GM21737 (cell line): ENCODE measurements around the gene TNPO3.
"Not testable (repeated sequence)": the region's sequence is repeated elsewhere in the genome, so short reads cannot be mapped to it uniquely, and the experiment has no call there.

Source experiments
- ATAC-seq: cut with Tn5 transposase; IDR thresholded peaks from one replicate; pipeline ENCODE4 v1.9.1; 2021; ENCODE audit warnings: mild to moderate bottlenecking, moderate library complexity; ENCODE audit not compliant: unreplicated experiment

Gene TNPO3

DNA sequence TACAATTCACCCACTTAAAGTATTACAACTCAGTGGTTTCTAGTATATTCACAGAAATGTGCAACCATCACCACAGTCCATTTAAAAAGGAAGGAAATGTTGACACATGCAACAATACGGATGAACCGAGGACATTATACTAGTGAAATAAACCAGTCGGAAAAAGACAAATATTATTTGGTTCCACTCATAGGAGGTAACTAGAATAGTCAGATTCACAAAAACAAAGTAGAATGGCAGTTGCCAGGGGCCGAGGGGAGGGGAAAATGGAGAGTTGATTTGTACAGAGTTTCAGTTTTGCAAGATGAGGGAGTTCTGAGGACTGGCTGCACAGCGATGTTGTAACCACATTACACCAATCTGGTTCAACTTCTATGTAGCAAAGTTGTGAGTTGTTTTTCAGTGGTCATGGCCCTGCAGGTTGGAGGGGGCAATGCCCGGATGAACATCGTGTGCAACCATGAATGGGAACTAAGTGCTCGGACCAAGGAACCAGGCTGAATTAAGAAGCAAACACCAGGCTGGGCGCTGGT is 17.6 kb upstream of the TNPO3 start:
- peak; percentile 58 for ATAC-seq

DNA sequence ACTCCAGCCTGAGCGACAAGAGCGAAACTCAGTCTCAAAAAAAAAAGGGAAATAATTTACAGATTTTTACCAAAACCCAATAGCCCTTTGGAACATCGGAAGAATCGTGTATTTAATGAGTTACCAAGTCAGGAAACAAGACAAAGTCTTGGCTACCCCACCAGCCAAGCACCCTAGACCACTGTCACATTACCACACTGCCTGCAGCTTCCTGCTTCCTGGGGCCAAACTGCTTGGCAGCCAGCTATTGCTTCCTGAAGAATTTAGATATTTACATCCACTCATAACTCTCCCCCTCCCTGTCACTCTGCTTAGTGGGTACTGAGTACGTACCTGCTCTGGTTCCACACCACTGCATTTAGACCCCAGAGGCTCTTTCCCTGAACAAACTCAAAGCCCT is 14.1 kb upstream of the TNPO3 start:
- ATAC-seq: no peak

DNA sequence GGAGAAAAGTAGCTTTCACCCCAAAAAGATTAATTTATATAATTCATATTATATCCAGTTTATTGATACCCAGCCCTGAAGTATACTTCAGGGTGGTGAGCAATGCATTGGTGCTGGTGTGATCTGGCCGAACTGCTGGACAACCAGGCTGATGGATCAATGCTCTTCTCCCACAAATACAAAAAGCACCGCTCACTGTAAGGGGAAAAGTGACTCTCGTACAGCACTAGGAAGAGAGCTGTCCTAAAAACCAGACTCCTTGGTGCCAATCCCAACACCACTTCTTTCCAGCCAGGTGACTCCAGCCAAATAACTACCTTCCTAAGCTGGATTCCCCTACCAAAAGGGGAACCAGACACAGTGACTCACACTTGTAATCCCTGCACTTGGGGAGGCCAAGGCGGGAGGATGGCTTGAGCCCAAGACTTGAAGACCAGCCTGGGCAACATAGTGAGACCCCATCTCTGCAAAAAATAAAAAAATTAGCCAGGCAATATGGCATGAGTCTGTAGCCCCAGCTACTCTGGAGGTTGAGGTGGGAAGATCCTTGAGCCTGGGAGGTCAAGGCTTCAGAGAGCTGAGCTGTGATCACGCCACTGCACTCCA is 13.1 kb upstream of the TNPO3 start:
- no peak for ATAC-seq

DNA sequence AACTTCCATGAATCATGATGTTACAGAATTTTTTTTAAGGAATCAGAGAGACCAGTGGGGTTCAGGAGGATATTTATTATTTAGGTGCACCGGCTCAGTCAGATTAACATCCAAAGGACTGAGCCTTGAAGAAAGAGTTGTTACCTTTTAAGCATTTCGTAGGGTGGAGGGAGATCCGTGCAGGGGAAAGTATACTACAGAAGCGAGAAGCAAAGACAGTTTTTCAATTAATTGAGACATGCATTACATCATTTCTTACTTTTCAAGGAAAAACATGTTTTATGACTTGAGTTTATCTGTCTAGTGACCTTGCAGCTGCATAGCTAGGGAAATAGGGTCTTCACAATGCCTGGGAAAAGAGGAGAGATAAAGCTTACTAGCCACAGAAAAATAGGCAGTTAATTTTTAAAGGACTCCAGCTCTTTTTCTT is 12.2 kb upstream of the TNPO3 start:
- not testable (repeated sequence) for ATAC-seq

DNA sequence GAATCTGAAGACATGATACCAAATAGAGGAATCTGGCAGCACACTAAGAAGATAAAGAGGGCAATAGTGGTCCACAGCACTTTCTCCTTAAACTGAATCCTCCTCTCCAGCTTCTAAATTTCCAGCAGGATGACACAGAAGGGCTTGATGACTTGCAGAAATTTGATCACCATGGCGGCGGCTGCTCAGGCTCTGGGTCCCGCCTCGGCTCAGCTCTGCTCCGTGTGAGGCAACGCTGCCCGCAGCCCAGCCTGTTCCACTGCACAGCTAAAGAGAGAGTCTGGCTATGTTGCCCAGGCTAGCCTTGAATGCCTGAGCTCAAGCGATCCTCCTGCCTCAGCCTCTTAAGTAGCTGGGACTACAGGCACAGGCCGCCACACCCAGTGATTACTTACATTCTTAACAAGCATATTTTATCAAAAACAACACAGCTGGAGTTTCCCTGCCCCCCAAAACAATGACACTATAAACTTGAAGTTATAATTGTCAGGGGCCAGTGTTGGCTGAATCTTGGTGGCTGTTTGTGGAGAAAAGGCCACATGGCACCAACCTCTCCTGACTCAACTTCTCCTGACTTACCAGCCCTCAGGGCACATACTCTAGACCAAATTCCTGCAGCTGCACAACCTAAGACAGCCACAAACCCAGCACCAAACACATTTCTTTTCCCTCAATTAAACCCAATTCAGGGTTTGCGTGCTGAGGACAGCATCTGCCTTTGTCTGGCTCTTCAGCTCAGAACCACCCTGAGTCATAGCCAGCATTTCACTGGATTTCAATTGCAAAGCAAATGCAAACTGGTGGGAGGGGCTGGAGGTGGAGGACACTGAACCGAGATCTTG is 11.6 kb upstream of the TNPO3 start:
- no peak for ATAC-seq

DNA sequence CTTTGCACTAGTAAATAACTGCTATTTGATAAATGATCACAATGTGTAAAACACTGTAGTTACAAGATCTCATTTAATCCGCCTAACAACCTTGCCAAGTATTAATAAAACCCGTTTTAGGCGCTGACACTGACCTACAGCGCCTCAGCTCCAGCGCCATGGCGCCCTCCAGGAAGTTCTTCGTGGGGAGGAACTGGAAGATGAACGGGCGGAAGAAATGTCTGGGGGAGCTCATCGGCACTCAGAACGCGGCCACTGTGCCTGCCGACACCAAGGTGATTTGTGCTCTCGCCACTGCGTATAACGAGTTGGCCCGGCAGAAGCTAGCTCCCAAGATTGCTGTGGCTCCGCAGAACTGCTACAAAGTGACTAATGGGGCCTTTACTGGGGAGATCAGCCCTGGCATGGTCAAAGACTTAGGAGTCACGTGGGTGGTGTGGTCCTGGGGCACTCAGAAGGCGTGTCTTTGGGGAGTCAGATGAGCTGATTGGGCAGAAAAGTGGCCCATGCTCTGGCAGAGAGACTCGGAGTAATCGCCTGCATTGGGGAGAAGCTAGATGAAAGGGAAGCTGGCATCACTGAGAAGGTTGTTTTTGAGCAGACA is 1.1 kb upstream of the TNPO3 start:
- ATAC-seq: no peak

DNA sequence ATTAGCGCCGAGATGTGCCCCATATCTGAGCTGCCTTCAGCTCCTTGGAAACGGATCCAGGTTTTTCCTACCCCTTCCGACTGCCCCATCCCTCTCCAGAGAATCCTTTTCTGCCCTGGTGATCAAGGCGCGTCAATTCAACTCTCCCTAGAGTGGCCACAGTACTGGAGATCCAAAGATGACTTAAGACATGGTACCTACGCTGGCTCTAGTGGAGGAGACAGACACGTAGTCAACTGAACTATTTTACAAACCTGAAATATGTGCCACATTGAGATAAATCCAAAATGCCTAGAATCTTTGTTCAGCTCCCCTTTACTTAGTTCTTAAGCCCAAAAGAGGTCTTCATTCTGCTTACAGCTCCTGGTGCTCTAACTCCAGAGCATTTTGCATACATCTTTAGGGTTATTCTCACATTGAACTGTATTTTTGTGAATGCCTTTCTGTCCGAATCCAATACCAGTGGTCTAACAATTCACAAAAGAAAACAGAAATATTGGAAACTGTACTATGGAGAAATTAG is 444 bp upstream of the TNPO3 start:
- ATAC-seq: peak; percentile 18

DNA sequence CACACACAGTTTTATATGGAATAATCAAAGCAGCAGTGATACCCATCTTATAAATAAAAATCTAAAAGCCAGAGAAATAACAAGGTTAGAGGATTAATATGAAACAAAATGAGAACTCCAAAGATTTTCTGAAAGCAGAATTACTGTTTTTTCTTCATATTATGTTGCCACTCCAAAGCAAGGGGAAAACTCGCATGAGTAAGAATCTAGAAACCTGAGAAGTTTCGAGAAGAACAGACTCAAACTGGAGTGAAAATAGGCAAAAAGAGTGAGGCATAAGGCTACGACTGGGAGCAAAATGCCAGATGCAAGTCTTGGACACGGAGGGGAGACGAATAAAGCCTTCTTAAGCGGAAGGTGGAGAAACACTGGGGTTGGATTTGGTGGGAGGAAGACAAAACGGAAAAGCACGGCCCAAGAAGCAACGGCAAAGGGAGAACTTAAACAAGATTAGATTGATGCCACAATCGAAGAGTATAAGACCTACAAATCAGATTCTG is 923 bp downstream of the TNPO3 start:
- ATAC-seq: no peak

DNA sequence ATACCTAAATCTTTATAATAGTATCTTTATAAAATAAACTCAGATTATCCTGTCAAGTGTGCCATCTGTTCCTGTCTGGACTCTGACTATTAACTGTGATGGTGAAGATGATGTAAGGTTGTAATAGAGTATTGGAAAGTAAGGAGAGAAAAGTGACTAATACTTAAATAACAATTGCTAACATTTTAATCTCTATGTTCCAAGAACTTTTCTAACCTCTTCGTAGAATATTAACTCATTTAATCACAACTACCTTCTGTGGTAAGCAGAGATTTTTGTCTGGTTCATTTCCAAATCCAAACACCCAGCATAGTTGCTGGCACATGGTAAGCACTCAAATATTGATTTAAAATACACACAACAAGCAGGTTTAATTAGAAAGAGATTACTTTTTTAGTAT is 2.5 kb downstream of the TNPO3 start:
- no peak for ATAC-seq

DNA sequence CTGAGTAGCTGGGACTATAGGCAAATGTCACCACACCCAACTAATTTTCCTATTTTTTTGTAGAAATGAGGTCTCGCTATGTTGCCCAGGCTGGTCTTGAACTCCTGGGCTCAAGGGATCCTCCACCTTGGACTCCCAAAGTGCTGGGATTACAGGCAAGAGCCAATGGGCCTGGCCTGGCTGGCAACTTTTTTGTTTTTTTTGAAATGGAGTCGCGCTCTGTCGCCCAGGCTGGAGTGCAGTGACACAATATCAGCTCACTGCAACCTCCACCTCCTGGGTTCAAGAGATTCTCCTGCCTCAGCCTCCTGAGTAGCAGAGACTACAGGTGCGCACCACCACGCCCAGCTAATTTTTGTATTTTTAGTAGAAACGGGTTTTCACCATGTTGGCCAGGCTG is 3.5 kb downstream of the TNPO3 start:
- not testable (repeated sequence) for ATAC-seq

DNA sequence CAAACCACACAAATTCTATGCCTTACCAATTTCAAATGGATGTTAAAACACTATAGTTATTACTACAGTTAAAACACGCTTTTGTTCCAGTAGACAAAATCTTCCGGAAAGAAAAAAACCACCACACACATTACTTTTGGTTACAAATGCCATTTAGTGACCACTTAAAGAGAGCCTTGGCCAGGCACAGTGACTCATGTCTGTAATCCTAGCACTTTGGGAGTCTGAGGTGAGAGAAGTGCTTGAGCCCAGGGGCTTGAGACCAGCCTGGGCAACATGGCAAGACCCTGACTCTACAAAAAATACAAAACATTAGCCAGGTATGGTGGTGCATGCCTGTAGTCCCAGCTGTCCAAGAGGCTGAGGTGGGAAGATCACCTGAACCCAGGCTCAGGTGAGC is 7.2 kb downstream of the TNPO3 start:
- ATAC-seq: no peak

DNA sequence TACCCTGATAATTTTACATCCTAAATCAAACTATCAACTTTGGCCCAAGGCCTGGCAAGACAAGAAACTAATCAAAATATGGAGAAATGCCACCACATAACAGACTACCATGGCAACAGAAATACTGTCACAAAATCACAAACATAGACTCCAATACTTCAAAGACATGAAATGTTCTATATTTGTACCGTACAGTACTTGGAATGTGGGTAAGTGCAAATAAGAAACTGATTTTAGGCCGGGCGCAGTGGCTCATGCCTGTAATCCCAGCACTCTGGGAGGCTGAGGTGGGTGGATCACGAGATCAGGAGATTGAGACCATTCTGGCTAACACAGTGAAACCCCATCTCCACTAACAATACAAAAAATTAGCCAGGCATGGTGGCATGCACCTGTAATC is 9.2 kb downstream of the TNPO3 start:
- ATAC-seq: no peak

DNA sequence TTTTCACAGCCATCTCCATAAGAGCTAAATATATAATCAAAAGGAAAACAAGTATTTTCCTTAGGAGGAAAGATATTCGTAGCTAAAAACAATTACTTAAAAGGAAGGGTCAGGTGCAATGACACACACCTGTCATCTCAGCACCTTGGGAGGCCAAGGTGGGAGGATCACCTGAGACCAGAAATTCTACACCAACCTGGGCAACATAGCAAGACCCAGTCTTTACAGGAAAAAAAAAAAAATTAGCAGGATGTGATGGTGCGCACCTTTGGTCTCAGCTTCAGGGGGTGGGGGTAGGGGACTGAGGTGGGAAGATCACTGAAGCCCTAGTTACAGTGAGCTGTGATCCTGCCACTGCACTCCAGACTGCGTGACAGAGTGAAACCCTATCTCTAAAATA is 11.9 kb downstream of the TNPO3 start:
- no peak for ATAC-seq

DNA sequence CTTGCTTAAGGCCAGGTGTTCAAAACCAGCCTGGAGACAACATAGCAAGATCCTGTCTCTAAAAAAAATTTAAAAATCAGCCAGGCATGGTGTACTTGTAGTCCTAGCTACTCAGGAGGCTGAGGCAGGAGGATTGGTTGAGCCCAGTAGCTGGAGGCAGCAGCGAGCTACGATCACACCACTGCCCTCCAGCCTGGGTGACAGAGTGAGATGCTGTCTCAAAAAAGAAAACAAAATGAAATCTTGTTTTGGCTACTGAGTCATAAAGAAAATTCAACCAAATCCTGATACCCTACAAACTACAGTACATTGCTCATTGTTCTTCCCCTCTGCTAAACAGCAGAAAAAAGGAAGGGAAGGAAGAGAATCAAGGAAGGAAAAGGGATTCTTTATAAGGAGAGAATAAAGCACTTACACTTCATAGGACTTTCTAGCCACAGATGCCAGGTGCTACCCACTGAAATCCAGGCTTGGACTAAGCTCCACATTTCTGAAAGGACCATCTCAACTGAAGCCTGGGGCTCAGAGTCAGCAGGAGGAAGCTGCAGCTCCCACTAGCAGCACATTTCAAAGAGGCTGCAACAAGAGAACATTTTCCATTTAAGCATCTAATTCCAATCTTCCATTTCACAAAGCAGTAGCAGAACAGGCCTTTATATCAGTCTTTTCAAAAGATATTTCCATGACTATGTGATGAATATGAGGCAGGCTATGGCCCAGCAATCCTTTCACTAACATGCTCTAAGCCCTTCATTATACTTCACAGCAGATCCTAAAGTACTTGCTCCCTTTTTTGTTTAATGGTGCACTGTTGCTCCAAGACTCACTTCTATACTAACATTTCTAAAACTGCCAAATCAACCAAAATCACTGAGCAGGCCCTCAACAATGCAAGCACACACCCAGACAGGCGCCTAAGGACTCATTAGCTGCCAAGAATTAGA is 13.5 kb downstream of the TNPO3 start:
- ATAC-seq: no peak

DNA sequence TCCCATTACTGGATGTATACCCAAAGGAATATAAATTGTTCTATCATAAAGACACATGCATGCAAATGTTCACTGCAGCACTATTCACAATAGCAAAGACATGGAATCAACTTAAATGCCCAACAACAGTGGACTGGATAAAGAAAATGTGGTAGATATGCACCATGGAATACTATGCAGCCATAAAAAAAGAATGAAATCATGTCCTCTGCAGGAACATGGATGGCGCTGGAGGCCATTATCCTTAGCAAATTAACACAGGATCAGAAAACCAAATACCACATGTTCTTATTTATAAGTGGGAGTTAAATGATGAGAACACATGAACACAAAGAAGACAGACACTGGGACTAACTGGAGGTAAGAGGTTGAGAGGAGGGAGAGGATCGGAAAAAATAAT is 16.4 kb downstream of the TNPO3 start:
- ATAC-seq: not testable (repeated sequence)

DNA sequence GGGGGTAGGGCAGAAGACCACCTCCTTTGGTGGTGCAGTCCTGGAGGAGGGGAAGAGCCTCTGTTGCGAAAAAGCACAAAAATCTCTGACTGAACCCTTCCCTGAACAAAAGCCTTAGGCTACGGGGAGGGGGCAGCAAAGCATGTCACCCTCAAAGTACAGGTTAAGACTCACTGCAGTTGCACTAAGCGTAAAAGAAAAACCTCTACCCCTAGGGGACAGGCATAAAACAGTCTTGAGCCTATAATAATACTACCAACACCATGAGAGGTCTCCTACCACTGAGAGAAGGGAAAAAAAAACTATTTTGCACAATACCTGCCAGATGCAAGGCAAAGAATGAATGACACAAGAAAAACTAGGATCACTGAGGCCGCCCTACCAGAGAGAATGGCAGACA is 17.3 kb downstream of the TNPO3 start:
- no peak for ATAC-seq

DNA sequence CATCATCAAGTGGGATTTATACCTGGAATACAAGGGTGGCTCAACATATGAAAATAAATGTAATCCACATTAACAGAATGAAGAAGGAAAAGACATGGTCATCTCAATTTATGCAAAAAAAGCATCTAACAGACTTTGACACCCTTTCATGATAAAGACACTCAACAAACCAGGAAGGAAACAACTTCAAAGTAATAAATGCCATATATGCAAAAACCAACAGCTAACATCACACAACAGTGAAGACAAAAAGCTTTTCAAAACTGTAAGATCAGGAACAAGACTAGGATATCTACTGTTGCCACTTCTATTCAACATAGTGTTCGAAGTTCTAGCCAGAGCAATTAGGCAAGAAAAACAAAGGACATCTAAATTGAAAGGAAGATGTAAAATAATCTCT is 22.9 kb downstream of the TNPO3 start:
- no peak for ATAC-seq

DNA sequence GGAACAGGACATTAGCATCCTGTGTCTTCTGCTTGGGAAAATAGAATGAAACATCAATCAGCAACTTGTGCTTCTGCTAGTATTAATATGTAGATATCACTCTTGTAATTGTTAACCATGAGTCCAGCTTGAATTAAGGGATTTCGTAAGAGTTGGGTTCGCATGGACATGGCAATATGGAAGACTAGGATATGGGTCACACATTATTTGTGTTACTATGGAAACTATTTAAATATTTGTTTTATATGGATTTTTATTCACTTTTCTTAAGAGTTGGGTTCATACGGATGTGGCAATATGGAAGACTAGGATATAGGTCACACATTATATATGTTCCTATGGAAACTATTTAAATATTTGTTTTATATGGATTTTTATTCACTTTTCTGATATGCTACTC is 24.5 kb downstream of the TNPO3 start:
- ATAC-seq: no peak

DNA sequence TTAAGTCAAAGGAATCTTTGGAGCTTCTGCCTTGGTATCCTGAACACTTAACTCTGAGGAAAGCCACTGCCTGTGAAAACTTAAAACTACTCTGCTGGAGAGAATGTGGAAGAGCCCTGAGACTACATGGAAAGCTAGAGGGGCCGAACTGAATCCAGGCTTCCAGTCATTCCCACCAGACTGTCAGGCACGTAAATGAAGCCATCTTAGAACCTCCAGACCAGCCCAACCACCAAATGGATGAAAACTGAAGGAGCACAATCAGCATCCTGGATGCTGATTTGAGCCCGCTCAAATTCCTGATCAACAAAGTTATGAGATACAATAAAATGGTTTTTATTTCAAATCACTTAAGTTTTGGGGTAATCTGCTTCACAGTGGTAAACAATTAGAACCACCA is 30.8 kb downstream of the TNPO3 start:
- ATAC-seq: no peak

DNA sequence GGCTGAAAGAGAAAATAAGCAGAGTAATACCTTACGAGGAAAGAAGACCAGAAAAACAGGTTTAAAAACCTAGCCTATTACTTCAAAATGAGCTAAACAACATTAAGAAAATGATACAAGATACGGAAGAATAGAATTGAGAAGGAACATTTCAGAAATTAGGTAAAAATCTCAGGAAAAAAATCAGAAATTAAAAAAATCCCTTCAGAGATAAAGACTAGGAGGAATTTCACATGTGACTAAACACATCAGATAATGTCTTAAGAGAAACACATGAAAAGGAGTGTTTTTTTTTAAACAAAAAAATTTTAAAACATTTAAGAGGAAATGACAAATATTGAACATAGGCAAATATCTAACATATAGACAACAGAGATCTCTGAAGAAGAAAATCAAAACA is 33.3 kb downstream of the TNPO3 start:
- no peak for ATAC-seq
